SU-DHL-6 (cell line): ENCODE data around the gene BCL7C.
"Not testable (repeated sequence)": the region's sequence is repeated elsewhere in the genome, so short reads cannot be mapped to it uniquely, and the experiment has no call there.

Experiments
- CTCF ChIP-seq: fragments of 200-600 bp; sonication (generic); IDR thresholded peaks from one replicate; pipeline ENCODE4 v1.5.1; 2017; ENCODE audit warnings: antibody characterized with exemption, mild to moderate bottlenecking, low read length, moderate library complexity; ENCODE audit not compliant: insufficient read depth, poor library complexity, severe bottlenecking
- EZH2phosphoT487 ChIP-seq: fragments of 200-600 bp; sonication (generic), shearing (Covaris generic); conservative IDR thresholded peaks from 2 replicates; pipeline ENCODE4 v1.6.1; 2018; ENCODE audit warnings: mild to moderate bottlenecking, antibody characterized with exemption, low read length, moderate library complexity, mixed read lengths

- not testable (repeated sequence) for TF ChIP-seq CTCF, EZH2phosphoT487
Observed at GRCh38 chr16:30939571-30939970, 45.7 kb upstream of the BCL7C start.
